ENCODE data around the gene FGD2.
A peak's percentile ranks its signal among the peaks of the same experiment; 100 is the strongest.

The FGD2 gene

GRCh38 chr6:37005061-37005810, at the start of gene FGD2:
Gene FGD2, plus strand, starts transcription at chr6:37005655. Its CDS starts 163 bp downstream, at chr6:37005818.
- no peak within 1 kb of the TSS for H3K27ac ChIP-seq
- no peak for DNase-seq (ENCODE audit: low read depth, low spot score)

- peak; percentile 24 for DNase-seq (ENCODE audit: low read depth, low spot score)
- H3K27ac ChIP-seq: no peak overlapping the region
These were observed 49.6 kb upstream of the FGD2 start for GRCh38 chr6:36955671-36956445.

GRCh38 chr6:36956446-36956820, 49.0 kb upstream of the FGD2 start:
- H3K27ac ChIP-seq: no peak overlapping the region
- DNase-seq (ENCODE audit: low read depth, low spot score): no peak

- no peak for DNase-seq (ENCODE audit: low read depth, low spot score)
- no peak overlapping the region for H3K27ac ChIP-seq
These were observed 47.6 kb upstream of the FGD2 start for GRCh38 chr6:36957773-36958271.

GRCh38 chr6:36958775-36959554, 46.5 kb upstream of the FGD2 start:
- no peak overlapping the region for H3K27ac ChIP-seq
- no peak for DNase-seq (ENCODE audit: low read depth, low spot score)

- no peak for DNase-seq (ENCODE audit: low read depth, low spot score)
- H3K27ac ChIP-seq: no peak overlapping the region
These were observed 45.8 kb upstream of the FGD2 start for GRCh38 chr6:36959555-36960250.

- H3K27ac ChIP-seq: no peak overlapping the region
- DNase-seq (ENCODE audit: low read depth, low spot score): no peak
These were observed 43.7 kb upstream of the FGD2 start for GRCh38 chr6:36961441-36962435.

GRCh38 chr6:36962874-36963273, 42.6 kb upstream of the FGD2 start:
- no peak overlapping the region for H3K27ac ChIP-seq
- DNase-seq (ENCODE audit: low read depth, low spot score): no peak

GRCh38 chr6:36963451-36964290, 41.8 kb upstream of the FGD2 start:
- H3K27ac ChIP-seq: no peak overlapping the region
- no peak for DNase-seq (ENCODE audit: low read depth, low spot score)

GRCh38 chr6:36964349-36964748, 41.1 kb upstream of the FGD2 start:
- H3K27ac ChIP-seq: no peak overlapping the region
- DNase-seq (ENCODE audit: low read depth, low spot score): no peak

GRCh38 chr6:36964908-36965307, 40.5 kb upstream of the FGD2 start:
- no peak overlapping the region for H3K27ac ChIP-seq
- no peak for DNase-seq (ENCODE audit: low read depth, low spot score)

GRCh38 chr6:36967301-36967700, 38.2 kb upstream of the FGD2 start:
- no peak overlapping the region for H3K27ac ChIP-seq
- no peak for DNase-seq (ENCODE audit: low read depth, low spot score)

- no peak overlapping the region for H3K27ac ChIP-seq
- DNase-seq (ENCODE audit: low read depth, low spot score): no peak
These were observed 37.7 kb upstream of the FGD2 start for GRCh38 chr6:36967757-36968156.

GRCh38 chr6:36968266-36968977, 37.0 kb upstream of the FGD2 start:
- no peak overlapping the region for H3K27ac ChIP-seq
- DNase-seq (ENCODE audit: low read depth, low spot score): no peak

GRCh38 chr6:36969240-36969691, 36.2 kb upstream of the FGD2 start:
- DNase-seq (ENCODE audit: low read depth, low spot score): no peak
- H3K27ac ChIP-seq: no peak overlapping the region

- H3K27ac ChIP-seq: no peak overlapping the region
- no peak for DNase-seq (ENCODE audit: low read depth, low spot score)
These were observed 35.2 kb upstream of the FGD2 start for GRCh38 chr6:36969988-36970891.

Data from epithelial cell of prostate (primary cell).